ENCODE results near the gene ZNF778.

Gene ZNF778

GRCh38 chr16:89194340-89195311 is 22.9 kb upstream of the ZNF778 start:
- no peak for DNase-seq

- DNase-seq, result no peak
These were observed 21.9 kb upstream of the ZNF778 start for GRCh38 chr16:89195521-89196171.

GRCh38 chr16:89197033-89197632 is 20.4 kb upstream of the ZNF778 start:
- DNase-seq, result no peak

- DNase-seq, result no peak
These were observed 19.7 kb upstream of the ZNF778 start for GRCh38 chr16:89197633-89198416.

GRCh38 chr16:89198417-89199240 is 18.9 kb upstream of the ZNF778 start:
- DNase-seq, result no peak

GRCh38 chr16:89199241-89200123 is 18.0 kb upstream of the ZNF778 start:
- no peak for DNase-seq

- no peak for DNase-seq
These were observed 17.2 kb upstream of the ZNF778 start, which contains the start of gene SLC22A31 for GRCh38 chr16:89200124-89200849. TSS of gene SLC22A31 (minus strand) at chr16:89200537. CDS start at chr16:89200501, 36 bp downstream.

- DNase-seq, result no peak
These were observed 16.6 kb upstream of the ZNF778 start for GRCh38 chr16:89200850-89201411.

- peak; percentile 84 for DNase-seq
These were observed 15.8 kb upstream of the ZNF778 start for GRCh38 chr16:89201439-89202377.

GRCh38 chr16:89202422-89203215 is 14.9 kb upstream of the ZNF778 start:
- no peak for DNase-seq

- DNase-seq, result no peak
These were observed 9.5 kb upstream of the ZNF778 start for GRCh38 chr16:89207993-89208392.

- no peak for DNase-seq
These were observed 7.9 kb upstream of the ZNF778 start for GRCh38 chr16:89209522-89210044.

- DNase-seq, result no peak
These were observed 7.2 kb upstream of the ZNF778 start for GRCh38 chr16:89210165-89210903.

GRCh38 chr16:89210904-89211515 is 6.5 kb upstream of the ZNF778 start:
- DNase-seq, result no peak

- DNase-seq, result peak; percentile 80
These were observed 977 bp upstream of the ZNF778 start for GRCh38 chr16:89216315-89217137.

GRCh38 chr16:89217138-89217387 is 440 bp upstream of the ZNF778 start:
- DNase-seq, result no peak
